K562 (cell line): ENCODE results near the gene COL23A1. TPM values are rescaled to one million over a fixed set of nuclear protein-coding genes. Genes with fewer than 3 reads are reported as not detected.

Source experiments
- ATAC-seq: fragments of 200-7000 bp; cut with Tn5 transposase; 3 replicates; pipeline ENCODE4 v1.9.1; 2020; ENCODE audit warnings: moderate library complexity
- BruUV-seq: library from RNA; stranded (reverse); fragments of 400-500 nt; replicated peaks from 2 replicates; lab custom pipeline; 2021; lab: Mats Ljungman, UMichigan
- CTCF ChIA-PET: fragments of 300-600 bp; formaldehyde crosslinking; extraction: SDS; loops from one replicate; lab custom pipeline; 2021; ENCODE audit warnings: low intra/inter-chr PET ratio; lab: Yijun Ruan, JAX
- POLR2A ChIA-PET: fragments of 300-600, 350-650 bp; sonication (Branson Sonifier 250); formaldehyde crosslinking; extraction: SDS; loops from one replicate; lab custom pipeline; 2021; ENCODE audit warnings: antibody characterized with exemption, inconsistent platforms; lab: Yijun Ruan, JAX
- DNase-seq, 4 experiments: peaks; one replicate each; pipeline versions ENCODE4 v3.0.0 to v3.0.0-alpha.2; 2011 to 2018; ENCODE audit warnings: low spot score in 3 of 4, mixed read lengths in 3 of 4; ENCODE audit errors: extremely low read depth in 1 of 4
- FAIRE-seq: peaks from 2 replicates; lab custom pipeline; 2011; peaks lifted over from hg19 to GRCh38; lab: Jason Lieb, UNC
- H2AFZ ChIP-seq: 2 replicates; pipeline ENCODE4 v1.6.0; 2011; ENCODE audit warnings: low read depth, low read length, control low read depth, inconsistent platforms
- H3K27ac ChIP-seq: fragments of 200-600 bp; 3 replicates; pipeline ENCODE4 v1.8.0; 2011; ENCODE audit warnings: low read depth, mild to moderate bottlenecking, control low read depth, inconsistent platforms, low read length, moderate library complexity, mixed read lengths; ENCODE audit errors: extremely low read depth
- H3K27me3 ChIP-seq, 2 experiments: fragments of 300-600 bp in 1 of 2; 2 replicates in 1 of 2; 3 replicates in 1 of 2; pipeline versions ENCODE4 v1.6.0 to v1.8.0; 2011; ENCODE audit warnings: inconsistent platforms in 2 of 2, low read length in 2 of 2, mild to moderate bottlenecking in 1 of 2, mixed read lengths in 1 of 2, moderate library complexity in 1 of 2; ENCODE audit not compliant: control insufficient read depth in 2 of 2, insufficient read depth in 2 of 2
- H3K36me3 ChIP-seq: fragments of 300-600 bp; 3 replicates; pipeline ENCODE4 v1.8.0; 2011; ENCODE audit warnings: mild to moderate bottlenecking, low read length, inconsistent platforms; ENCODE audit not compliant: control insufficient read depth, insufficient read depth
- H3K4me1 ChIP-seq, 2 experiments: fragments of 200-600 bp in 1 of 2; replicated peaks in 1 of 2; 2 replicates in 1 of 2; 3 replicates in 1 of 2; pipeline versions ENCODE4 v1.5.1 to v1.8.0; 2011; ENCODE audit warnings: inconsistent platforms in 2 of 2, low read length in 2 of 2, mild to moderate bottlenecking in 1 of 2, mixed read lengths in 1 of 2, moderate library complexity in 1 of 2; ENCODE audit not compliant: control insufficient read depth in 2 of 2, insufficient read depth in 2 of 2
- H3K4me2 ChIP-seq: 2 replicates; pipeline ENCODE4 v1.6.1; 2011; ENCODE audit warnings: low read length, control low read depth, inconsistent platforms, mixed read lengths; ENCODE audit not compliant: insufficient read depth
- H3K4me3 ChIP-seq: fragments of 200-600 bp; sonication (generic), shearing (Covaris generic); 2 replicates; pipeline ENCODE4 v1.5.1; 2016; ENCODE audit warnings: control low read depth, inconsistent platforms
- H3K79me2 ChIP-seq: fragments of 200-600 bp; 3 replicates; pipeline ENCODE4 v1.8.0; 2011; ENCODE audit warnings: low read length, inconsistent platforms; ENCODE audit not compliant: control insufficient read depth, insufficient read depth
- H3K9ac ChIP-seq, 2 experiments: 2 replicates each; pipeline versions ENCODE4 v1.6.0 to v1.6.1; 2011; ENCODE audit warnings: low read depth in 2 of 2, low read length in 2 of 2, control low read depth in 1 of 2, inconsistent platforms in 1 of 2, mild to moderate bottlenecking in 1 of 2, mixed read lengths in 1 of 2; ENCODE audit not compliant: insufficient read depth in 1 of 2
- H3K9me1 ChIP-seq: one replicate; pipeline ENCODE4 v1.6.0; 2011; ENCODE audit warnings: inconsistent platforms, mild to moderate bottlenecking, low read length, moderate library complexity; ENCODE audit not compliant: control insufficient read depth, insufficient read depth
- H3K9me3 ChIP-seq: replicated peaks from 2 replicates; pipeline ENCODE4 v1.5.1; 2011; ENCODE audit warnings: low read depth, low read length, inconsistent platforms; ENCODE audit not compliant: control insufficient read depth, insufficient read depth
- H4K20me1 ChIP-seq: replicated peaks from 2 replicates; pipeline ENCODE4 v1.6.1; 2011; ENCODE audit warnings: low read length, inconsistent platforms, mixed read lengths; ENCODE audit not compliant: control insufficient read depth, insufficient read depth
- E2F3 ChIP-seq: fragments of 250-450 bp; sonication (Bioruptor Pico); IDR thresholded peaks from 2 replicates; pipeline ENCODE4 v1.4.0; 2020; ENCODE audit warnings: mild to moderate bottlenecking
- HNRNPH1 ChIP-seq: fragments of 200-400 bp; formaldehyde crosslinking; optimal IDR thresholded peaks from 2 replicates; pipeline ENCODE3; 2017; ENCODE audit warnings: low read depth, mild to moderate bottlenecking, low read length, moderate library complexity
- POLR2A ChIP-seq: fragments of 450-650 bp; conservative IDR thresholded peaks from 2 replicates; pipeline ENCODE4 v1.6.1; 2016
- TCF3 ChIP-seq: sonication (generic); formaldehyde crosslinking; IDR thresholded peaks from 2 replicates; pipeline ENCODE4 v1.4.0; 2020; ENCODE audit warnings: mild to moderate bottlenecking, missing genetic modification reagents
- ZNF354B ChIP-seq: fragments of 250-450 bp; sonication (Bioruptor Pico); IDR thresholded peaks from 2 replicates; pipeline ENCODE4 v1.4.0; 2020
- ZNF655 ChIP-seq: fragments of 250-450 bp; sonication (Bioruptor Pico); IDR thresholded peaks from 2 replicates; pipeline ENCODE4 v1.5.0; 2021
- WGBS: fragments of 100-300 bp; shearing (Covaris generic); methylation state at CpG from one replicate; pipeline ENCODE4 v1.1.6; 2016; ENCODE audit warnings: low coverage, mixed read lengths; ENCODE audit not compliant: insufficient coverage; ENCODE audit errors: missing lambda C conversion rate; 5-methylcytosine and 5-hydroxymethylcytosine counted together
- in situ Hi-C: fragments of 300-500 bp; cut with MboI; formaldehyde crosslinking; loops from 4 replicates; pipeline ENCODE4 v1.15.0; 2018; ENCODE audit warnings: inconsistent platforms, mixed read lengths
- intact Hi-C: fragments of 100-400 bp; cut with micrococcal nuclease; formaldehyde crosslinking; loops from 2 replicates; pipeline ENCODE4 v1.14.2; 2022
- polyA plus RNA-seq, 8 experiments: library from polyadenylated mRNA; depleted of rRNA in 4 of 8; stranded (reverse) in 5 of 8; unstranded in 3 of 8; fragments of >200 nt; fragmentation: Nextera tagmentation in 2 of 8; fragmentation: Illumina TruSeq in 1 of 8; extraction: Ambion mirVana in 2 of 8; extraction: Trizol in 1 of 8; gene quantifications; 2 replicates each; pipeline versions ENCODE4 v1.2.1 to v1.2.3, GENCODE V29; 2011 to 2014; ENCODE audit warnings: inconsistent platforms in 1 of 8, missing spikeins in 1 of 8
- total RNA-seq, 7 experiments: library from RNA; depleted of rRNA in 6 of 7; stranded (reverse); fragments of >200 nt in 6 of 7; fragmentation: Illumina TruSeq in 2 of 7; extraction: Trizol in 2 of 7; gene quantifications; 2 replicates each; pipeline versions ENCODE4 v1.2.1 to v1.2.3, GENCODE V29; 2011 to 2021; ENCODE audit warnings: low replicate concordance in 1 of 7
- TF ChIP-seq, protein P1 (sequence below), 2 experiments: fragments of 250-450 bp in 1 of 2; fragments of 450-650 bp in 1 of 2; sonication (Bioruptor Pico) in 1 of 2; IDR thresholded peaks; 2 replicates each; pipeline versions ENCODE4 v1.6.1 to v1.8.0; 2016 to 2021; ENCODE audit warnings: mild to moderate bottlenecking in 2 of 2, moderate library complexity in 2 of 2, missing compliant biosample characterization in 1 of 2, missing genetic modification characterization in 1 of 2
- TF ChIP-seq, protein P2 (sequence below): sonication (generic); formaldehyde crosslinking; IDR thresholded peaks from 2 replicates; pipeline ENCODE4 v1.4.0; 2020; ENCODE audit warnings: mild to moderate bottlenecking, missing genetic modification reagents
- TF ChIP-seq, protein P3 (sequence below): fragments of 150-350 bp; IDR thresholded peaks from 2 replicates; pipeline ENCODE4 v1.6.1; 2014; ENCODE audit warnings: low read depth, mild to moderate bottlenecking, low read length, borderline replicate concordance

COL23A1 gene
- total and polyA plus RNA-seq, 9 of the 15 experiments (the other 6 are each of a cell fraction or from before 2014, with no cell fraction given), result 0.09 TPM; not detected in 8

DNA sequence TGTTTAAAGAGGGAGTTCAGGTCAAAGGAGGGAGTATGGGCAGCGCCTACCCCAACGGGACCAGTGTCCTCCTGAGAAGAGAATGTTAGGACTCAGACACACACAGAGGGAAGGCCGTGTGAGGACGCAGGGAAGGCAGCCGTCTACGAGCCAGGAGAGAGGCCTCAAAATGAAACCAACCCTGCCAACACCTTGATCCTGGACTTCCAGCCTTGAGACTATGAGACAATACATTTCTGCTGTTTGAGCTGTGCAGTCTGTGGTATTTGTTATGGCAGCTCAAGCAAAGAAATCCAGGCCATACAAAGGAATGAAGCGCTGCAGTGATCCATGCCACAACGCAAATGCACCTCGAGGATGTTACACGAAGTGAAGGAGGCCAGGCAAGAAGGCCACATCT is 97.9 kb downstream of the COL23A1 start:
- H2AFZ ChIP-seq, result no peak overlapping the region
- H3K36me3 ChIP-seq, result no peaks in the 10 kb centered on the region
- no peak for ATAC-seq
- BruUV-seq, result no TSS peak
- H4K20me1 ChIP-seq, result no peaks in the 10 kb centered on the region
- no peak overlapping the region for H3K27ac ChIP-seq
- 27% methylated on average over 10 of the region's 10 CpGs for WGBS
- DNase-seq, result no peak
- H3K4me1 ChIP-seq, result no peaks in the 10 kb centered on the region
- no peaks in the 10 kb centered on the region for H3K9me3 ChIP-seq
- ChIA-PET CTCF (no interaction called here), POLR2A (no interaction called here)
- no peak overlapping the region for H3K4me3 ChIP-seq
- peaks cover 23 to 67% of the 10 kb centered on the region in 2 experiments; a peak in 4 of 5 replicates for H3K27me3 ChIP-seq
- intact Hi-C loops (no loop called here), in situ Hi-C loops (no loop called here)
- no peaks in the 10 kb centered on the region for H3K79me2 ChIP-seq
- no peak for TF ChIP-seq POLR2A
- TF ChIP-seq, protein P1, sequence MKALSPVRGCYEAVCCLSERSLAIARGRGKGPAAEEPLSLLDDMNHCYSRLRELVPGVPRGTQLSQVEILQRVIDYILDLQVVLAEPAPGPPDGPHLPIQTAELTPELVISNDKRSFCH (CRISPR knock-in tag; IDR thresholded peaks at IDR 0.05), result no peak
- TF ChIP-seq, protein P1 (tag; IDR thresholded peaks at IDR 0.05), result no peak
- TF ChIP-seq HNRNPH1, result no peak
- TF ChIP-seq, protein P2, sequence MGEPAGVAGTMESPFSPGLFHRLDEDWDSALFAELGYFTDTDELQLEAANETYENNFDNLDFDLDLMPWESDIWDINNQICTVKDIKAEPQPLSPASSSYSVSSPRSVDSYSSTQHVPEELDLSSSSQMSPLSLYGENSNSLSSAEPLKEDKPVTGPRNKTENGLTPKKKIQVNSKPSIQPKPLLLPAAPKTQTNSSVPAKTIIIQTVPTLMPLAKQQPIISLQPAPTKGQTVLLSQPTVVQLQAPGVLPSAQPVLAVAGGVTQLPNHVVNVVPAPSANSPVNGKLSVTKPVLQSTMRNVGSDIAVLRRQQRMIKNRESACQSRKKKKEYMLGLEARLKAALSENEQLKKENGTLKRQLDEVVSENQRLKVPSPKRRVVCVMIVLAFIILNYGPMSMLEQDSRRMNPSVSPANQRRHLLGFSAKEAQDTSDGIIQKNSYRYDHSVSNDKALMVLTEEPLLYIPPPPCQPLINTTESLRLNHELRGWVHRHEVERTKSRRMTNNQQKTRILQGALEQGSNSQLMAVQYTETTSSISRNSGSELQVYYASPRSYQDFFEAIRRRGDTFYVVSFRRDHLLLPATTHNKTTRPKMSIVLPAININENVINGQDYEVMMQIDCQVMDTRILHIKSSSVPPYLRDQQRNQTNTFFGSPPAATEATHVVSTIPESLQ (CRISPR knock-in tag), result no peak
- TF ChIP-seq E2F3 (CRISPR knock-in tag), result no peak
- no peak for TF ChIP-seq TCF3
- TF ChIP-seq ZNF354B (CRISPR knock-in tag), result no peak
- TF ChIP-seq ZNF655, result no peak
- TF ChIP-seq, protein P3, sequence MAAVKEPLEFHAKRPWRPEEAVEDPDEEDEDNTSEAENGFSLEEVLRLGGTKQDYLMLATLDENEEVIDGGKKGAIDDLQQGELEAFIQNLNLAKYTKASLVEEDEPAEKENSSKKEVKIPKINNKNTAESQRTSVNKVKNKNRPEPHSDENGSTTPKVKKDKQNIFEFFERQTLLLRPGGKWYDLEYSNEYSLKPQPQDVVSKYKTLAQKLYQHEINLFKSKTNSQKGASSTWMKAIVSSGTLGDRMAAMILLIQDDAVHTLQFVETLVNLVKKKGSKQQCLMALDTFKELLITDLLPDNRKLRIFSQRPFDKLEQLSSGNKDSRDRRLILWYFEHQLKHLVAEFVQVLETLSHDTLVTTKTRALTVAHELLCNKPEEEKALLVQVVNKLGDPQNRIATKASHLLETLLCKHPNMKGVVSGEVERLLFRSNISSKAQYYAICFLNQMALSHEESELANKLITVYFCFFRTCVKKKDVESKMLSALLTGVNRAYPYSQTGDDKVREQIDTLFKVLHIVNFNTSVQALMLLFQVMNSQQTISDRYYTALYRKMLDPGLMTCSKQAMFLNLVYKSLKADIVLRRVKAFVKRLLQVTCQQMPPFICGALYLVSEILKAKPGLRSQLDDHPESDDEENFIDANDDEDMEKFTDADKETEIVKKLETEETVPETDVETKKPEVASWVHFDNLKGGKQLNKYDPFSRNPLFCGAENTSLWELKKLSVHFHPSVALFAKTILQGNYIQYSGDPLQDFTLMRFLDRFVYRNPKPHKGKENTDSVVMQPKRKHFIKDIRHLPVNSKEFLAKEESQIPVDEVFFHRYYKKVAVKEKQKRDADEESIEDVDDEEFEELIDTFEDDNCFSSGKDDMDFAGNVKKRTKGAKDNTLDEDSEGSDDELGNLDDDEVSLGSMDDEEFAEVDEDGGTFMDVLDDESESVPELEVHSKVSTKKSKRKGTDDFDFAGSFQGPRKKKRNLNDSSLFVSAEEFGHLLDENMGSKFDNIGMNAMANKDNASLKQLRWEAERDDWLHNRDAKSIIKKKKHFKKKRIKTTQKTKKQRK, result no peak
- H3K9ac ChIP-seq, result no peak overlapping the region
- FAIRE-seq, result no peak
- H3K9me1 ChIP-seq, result no peaks in the 10 kb centered on the region
- H3K4me2 ChIP-seq, result no peak overlapping the region
